ENCODE results near the gene EPHB1. TPM values are rescaled to one million over a fixed set of nuclear protein-coding genes. Genes with fewer than 3 reads are reported as not detected.

The EPHB1 gene
- total and polyA plus RNA-seq, 9 donors = 3.5 to 53.4 (median 34.4) TPM

- no peak overlapping the region for H3K4me3 ChIP-seq (ENCODE audit: low read length)
- WGBS (ENCODE audit: insufficient coverage) = 85% methylated on average over 2 of the region's 4 CpGs
- H3K27me3 ChIP-seq (ENCODE audit: control insufficient read depth, insufficient read depth, low read length) = no peaks in the 10 kb centered on the region
- H3K27ac ChIP-seq (ENCODE audit: low read length) = no peak overlapping the region
- no peaks in the 10 kb centered on the region for H3K36me3 ChIP-seq (ENCODE audit: control insufficient read depth, insufficient read depth, low read length)
- H3K9me3 ChIP-seq (replicated peaks; ENCODE audit: control insufficient read depth, low read depth, low read length) = no peaks in the 10 kb centered on the region
- H3K4me1 ChIP-seq (ENCODE audit: control insufficient read depth, insufficient read depth, low read length) = no peaks in the 10 kb centered on the region
- no peak for DNase-seq
These were observed 343.7 kb downstream of the EPHB1 start for GRCh38 chr3:135138776-135139175.

- 80% methylated on average over 1 of the region's 3 CpGs for WGBS (ENCODE audit: insufficient coverage)
- no peaks in the 10 kb centered on the region for H3K36me3 ChIP-seq (ENCODE audit: control insufficient read depth, insufficient read depth, low read length)
- no peaks in the 10 kb centered on the region for H3K4me1 ChIP-seq (ENCODE audit: control insufficient read depth, insufficient read depth, low read length)
- H3K4me3 ChIP-seq (ENCODE audit: low read length) = no peak overlapping the region
- no peaks in the 10 kb centered on the region for H3K27me3 ChIP-seq (ENCODE audit: control insufficient read depth, insufficient read depth, low read length)
- H3K27ac ChIP-seq (ENCODE audit: low read length) = no peak overlapping the region
- no peaks in the 10 kb centered on the region for H3K9me3 ChIP-seq (replicated peaks; ENCODE audit: control insufficient read depth, low read depth, low read length)
- DNase-seq = no peak
These were observed 345.5 kb downstream of the EPHB1 start for GRCh38 chr3:135140591-135140990.

DNA sequence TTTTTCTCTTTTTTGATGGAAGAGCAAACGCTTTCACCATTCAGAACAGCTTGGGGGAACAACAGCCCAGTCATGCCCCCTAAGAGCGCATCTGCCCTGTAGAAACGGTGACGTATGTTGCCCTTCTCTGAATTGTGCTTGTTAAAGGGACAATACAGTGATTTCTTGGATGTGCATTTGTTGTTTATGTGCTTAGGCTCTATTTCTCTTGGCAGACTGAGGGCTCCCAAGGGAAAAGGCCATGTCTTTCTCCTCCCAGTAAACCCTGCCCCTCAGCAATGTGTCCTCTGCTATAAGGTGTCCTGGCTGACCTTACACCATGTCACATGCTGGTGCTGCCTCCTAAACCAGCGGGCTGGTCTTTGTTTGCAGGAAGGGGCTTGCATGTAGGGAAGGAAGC is 346.1 kb downstream of the EPHB1 start:
- Histone ChIP-seq H3K4me3 (ENCODE audit: low read length) (no peak overlapping the region), H3K27ac (ENCODE audit: low read length) (no peak overlapping the region), H3K4me1 (ENCODE audit: control insufficient read depth, insufficient read depth, low read length) (no peaks in the 10 kb centered on the region), H3K27me3 (ENCODE audit: control insufficient read depth, insufficient read depth, low read length) (no peaks in the 10 kb centered on the region), H3K36me3 (ENCODE audit: control insufficient read depth, insufficient read depth, low read length) (no peaks in the 10 kb centered on the region), H3K9me3 (replicated peaks; ENCODE audit: control insufficient read depth, low read depth, low read length) (no peaks in the 10 kb centered on the region)
- no peak for DNase-seq
- 89% methylated on average over 4 of the region's 5 CpGs for WGBS (ENCODE audit: insufficient coverage)

GRCh38 chr3:135141672-135142071 is 346.6 kb downstream of the EPHB1 start:
- Histone ChIP-seq H3K4me3 (ENCODE audit: low read length) (no peak overlapping the region), H3K27ac (ENCODE audit: low read length) (no peak overlapping the region), H3K9me3 (replicated peaks; ENCODE audit: control insufficient read depth, low read depth, low read length) (no peaks in the 10 kb centered on the region), H3K27me3 (ENCODE audit: control insufficient read depth, insufficient read depth, low read length) (no peaks in the 10 kb centered on the region), H3K4me1 (ENCODE audit: control insufficient read depth, insufficient read depth, low read length) (no peaks in the 10 kb centered on the region), H3K36me3 (ENCODE audit: control insufficient read depth, insufficient read depth, low read length) (no peaks in the 10 kb centered on the region)
- DNase-seq = no peak
- WGBS (ENCODE audit: insufficient coverage) = 53% methylated on average over 2 of the region's 2 CpGs

GRCh38 chr3:135142530-135142929 is 347.5 kb downstream of the EPHB1 start:
- Histone ChIP-seq H3K27me3 (ENCODE audit: control insufficient read depth, insufficient read depth, low read length) (no peaks in the 10 kb centered on the region), H3K4me3 (ENCODE audit: low read length) (no peak overlapping the region), H3K27ac (ENCODE audit: low read length) (no peak overlapping the region), H3K9me3 (replicated peaks; ENCODE audit: control insufficient read depth, low read depth, low read length) (no peaks in the 10 kb centered on the region), H3K4me1 (ENCODE audit: control insufficient read depth, insufficient read depth, low read length) (no peaks in the 10 kb centered on the region), H3K36me3 (ENCODE audit: control insufficient read depth, insufficient read depth, low read length) (no peaks in the 10 kb centered on the region)
- no peak for DNase-seq
- WGBS (ENCODE audit: insufficient coverage) = 84% methylated on average over 5 of the region's 5 CpGs

- no peak overlapping the region for H3K27ac ChIP-seq (ENCODE audit: low read length)
- no peak for DNase-seq
- 49% methylated on average over 2 of the region's 2 CpGs for WGBS (ENCODE audit: insufficient coverage)
- H3K36me3 ChIP-seq (ENCODE audit: control insufficient read depth, insufficient read depth, low read length) = no peaks in the 10 kb centered on the region
- no peaks in the 10 kb centered on the region for H3K9me3 ChIP-seq (replicated peaks; ENCODE audit: control insufficient read depth, low read depth, low read length)
- H3K4me1 ChIP-seq (ENCODE audit: control insufficient read depth, insufficient read depth, low read length) = no peaks in the 10 kb centered on the region
- H3K4me3 ChIP-seq (ENCODE audit: low read length) = no peak overlapping the region
- H3K27me3 ChIP-seq (ENCODE audit: control insufficient read depth, insufficient read depth, low read length) = no peaks in the 10 kb centered on the region
These were observed 348.4 kb downstream of the EPHB1 start for GRCh38 chr3:135143474-135143873.

- no peaks in the 10 kb centered on the region for H3K27me3 ChIP-seq (ENCODE audit: control insufficient read depth, insufficient read depth, low read length)
- WGBS (ENCODE audit: insufficient coverage) = 63% methylated on average over 1 of the region's 3 CpGs
- no peak overlapping the region for H3K4me3 ChIP-seq (ENCODE audit: low read length)
- H3K36me3 ChIP-seq (ENCODE audit: control insufficient read depth, insufficient read depth, low read length) = no peaks in the 10 kb centered on the region
- H3K9me3 ChIP-seq (replicated peaks; ENCODE audit: control insufficient read depth, low read depth, low read length) = no peaks in the 10 kb centered on the region
- H3K4me1 ChIP-seq (ENCODE audit: control insufficient read depth, insufficient read depth, low read length) = no peaks in the 10 kb centered on the region
- H3K27ac ChIP-seq (ENCODE audit: low read length) = no peak overlapping the region
- no peak for DNase-seq
These were observed 350.5 kb downstream of the EPHB1 start for GRCh38 chr3:135145581-135145980.

DNA sequence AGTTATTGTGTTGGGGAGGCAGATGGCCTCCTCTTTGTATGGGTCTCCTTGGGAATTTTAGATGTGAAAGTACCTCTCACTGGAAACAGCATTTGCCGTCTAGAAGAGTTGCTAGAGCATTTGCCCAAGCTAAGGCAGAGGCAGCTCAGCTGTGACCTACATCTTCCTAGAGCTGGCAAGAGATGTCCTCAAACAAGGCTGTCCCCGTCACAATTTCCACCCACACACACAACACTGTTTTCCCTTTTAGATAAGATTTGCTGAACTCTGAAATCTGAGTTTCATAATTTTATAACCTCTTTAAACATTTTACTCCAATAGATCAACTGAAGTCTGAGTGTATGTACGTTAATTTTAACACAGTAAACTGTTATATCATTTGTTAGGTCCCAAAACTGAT is 352.6 kb downstream of the EPHB1 start:
- WGBS (ENCODE audit: insufficient coverage) = 83% methylated on average over 1 of the region's 3 CpGs
- no peaks in the 10 kb centered on the region for H3K36me3 ChIP-seq (ENCODE audit: control insufficient read depth, insufficient read depth, low read length)
- H3K4me3 ChIP-seq (ENCODE audit: low read length) = no peak overlapping the region
- H3K27ac ChIP-seq (ENCODE audit: low read length) = no peak overlapping the region
- no peak for DNase-seq
- H3K9me3 ChIP-seq (replicated peaks; ENCODE audit: control insufficient read depth, low read depth, low read length) = no peaks in the 10 kb centered on the region
- no peaks in the 10 kb centered on the region for H3K4me1 ChIP-seq (ENCODE audit: control insufficient read depth, insufficient read depth, low read length)
- no peaks in the 10 kb centered on the region for H3K27me3 ChIP-seq (ENCODE audit: control insufficient read depth, insufficient read depth, low read length)

GRCh38 chr3:135148398-135149020 is 353.4 kb downstream of the EPHB1 start:
- H3K27ac ChIP-seq (ENCODE audit: low read length) = no peak overlapping the region
- no peaks in the 10 kb centered on the region for H3K9me3 ChIP-seq (replicated peaks; ENCODE audit: control insufficient read depth, low read depth, low read length)
- H3K27me3 ChIP-seq (ENCODE audit: control insufficient read depth, insufficient read depth, low read length) = no peaks in the 10 kb centered on the region
- no peak for DNase-seq
- H3K4me3 ChIP-seq (ENCODE audit: low read length) = no peak overlapping the region
- H3K4me1 ChIP-seq (ENCODE audit: control insufficient read depth, insufficient read depth, low read length) = no peaks in the 10 kb centered on the region
- 22% methylated on average over 4 of the region's 4 CpGs for WGBS (ENCODE audit: insufficient coverage)
- H3K36me3 ChIP-seq (ENCODE audit: control insufficient read depth, insufficient read depth, low read length) = no peaks in the 10 kb centered on the region

- Histone ChIP-seq H3K27me3 (ENCODE audit: control insufficient read depth, insufficient read depth, low read length) (no peaks in the 10 kb centered on the region), H3K27ac (ENCODE audit: low read length) (no peak overlapping the region), H3K4me1 (ENCODE audit: control insufficient read depth, insufficient read depth, low read length) (no peaks in the 10 kb centered on the region), H3K4me3 (ENCODE audit: low read length) (no peak overlapping the region), H3K9me3 (replicated peaks; ENCODE audit: control insufficient read depth, low read depth, low read length) (no peaks in the 10 kb centered on the region), H3K36me3 (ENCODE audit: control insufficient read depth, insufficient read depth, low read length) (no peaks in the 10 kb centered on the region)
- 63% methylated on average over 8 of the region's 12 CpGs for WGBS (ENCODE audit: insufficient coverage)
- no peak for DNase-seq
These were observed 354.9 kb downstream of the EPHB1 start for GRCh38 chr3:135149707-135150681.
